Tibial nerve (tissue), 4 donors: ENCODE results near the gene BID. TPM values are rescaled to one million over a fixed set of nuclear protein-coding genes. Genes with fewer than 3 reads are reported as not detected.

ENCODE experiments used
- DNase-seq, 2 donors: peaks; one replicate each; pipeline ENCODE4 v3.0.0-alpha.2; 2019; ENCODE audit warnings: low spot score in 2 of 2
- H3K27ac ChIP-seq, 4 donors: fragments of 200-600 bp; sonication (generic) in 3 of 4; one replicate each; pipeline ENCODE4 v1.5.1; 2017 to 2019; ENCODE audit warnings: mild to moderate bottlenecking in 1 of 4
- H3K27me3 ChIP-seq, 2 donors: fragments of 200-600 bp; sonication (generic) in 1 of 2; one replicate each; pipeline versions ENCODE4 v1.5.1 to v1.6.0; 2017 to 2019
- H3K36me3 ChIP-seq, 3 donors: fragments of 200-600 bp; sonication (generic); one replicate each; pipeline ENCODE4 v1.5.1; 2018 to 2019
- H3K4me1 ChIP-seq, 4 donors: fragments of 200-600 bp; sonication (generic) in 3 of 4; one replicate each; pipeline ENCODE4 v1.5.1; 2017 to 2019
- H3K4me3 ChIP-seq, 4 donors: fragments of 200-600 bp; sonication (generic) in 3 of 4; one replicate each; pipeline ENCODE4 v1.5.1; 2017 to 2019; ENCODE audit warnings: mild to moderate bottlenecking in 1 of 4, moderate library complexity in 1 of 4
- H3K9me3 ChIP-seq, 4 donors: fragments of 200-600 bp; sonication (generic) in 3 of 4; one replicate each; pipeline ENCODE4 v1.5.1; 2017 to 2019
- CTCF ChIP-seq, 5 experiments: fragments of 200-600 bp in 3 of 5; fragments of 450-650 bp in 2 of 5; sonication (generic) in 3 of 5; IDR thresholded peaks; one replicate each; pipeline ENCODE4 v1.5.1; 2016 to 2019; ENCODE audit warnings: antibody characterized with exemption in 5 of 5, mild to moderate bottlenecking in 3 of 5, moderate library complexity in 2 of 5
- EP300 ChIP-seq, 2 donors: sonication (generic); formaldehyde crosslinking; IDR thresholded peaks; one replicate each; pipeline ENCODE4 v1.6.1; 2017; ENCODE audit warnings: antibody characterized with exemption in 2 of 2, mild to moderate bottlenecking in 1 of 2
- POLR2A ChIP-seq, 2 donors: fragments of 450-650 bp; IDR thresholded peaks; one replicate each; pipeline ENCODE4 v1.6.1; 2017; ENCODE audit warnings: antibody characterized with exemption in 2 of 2, mild to moderate bottlenecking in 2 of 2, moderate library complexity in 2 of 2
- WGBS, 2 donors: methylation state at CpG; one replicate each; pipeline ENCODE4 v1.1.5; 2018; 5-methylcytosine and 5-hydroxymethylcytosine counted together
- total RNA-seq, 4 donors: library from RNA; depleted of rRNA; stranded (reverse); fragments of >200 nt; gene quantifications; one replicate each; pipeline ENCODE4 v1.1.0, GENCODE V29; 2016

The BID gene
- total RNA-seq, 4 donors from 2014 or later: 6.3 to 47.1 (median 13.7) TPM

GRCh38 chr22:17804331-17805080, 30.2 kb upstream of the BID start:
- 82 to 84% methylated on average over 19 to 22 of the region's 22 CpGs for WGBS, 2 donors
- no peak for DNase-seq
- Histone ChIP-seq H3K27me3 (no peaks in the 10 kb centered on the region), H3K4me1 (peaks cover 0 to 16% (median 0%) of the 10 kb centered on the region in 4 donors), H3K9me3 (no peaks in the 10 kb centered on the region), H3K4me3 (no peak overlapping the region), H3K36me3 (peaks cover 0 to 78% (median 24%) of the 10 kb centered on the region in 3 donors), H3K27ac (peak overlapping the region in 1 of 4 donors; percentile 73)
- TF ChIP-seq EP300 (IDR thresholded peaks at IDR 0.05) (no peak), POLR2A (IDR thresholded peaks at IDR 0.05) (no peak), CTCF (IDR thresholded peaks at IDR 0.05) (no peak)

GRCh38 chr22:17803609-17804270, 29.5 kb upstream of the BID start:
- Histone ChIP-seq H3K27ac (peak overlapping the region in 2 of 4 donors; percentile 13 to 73), H3K4me3 (no peak overlapping the region), H3K27me3 (no peaks in the 10 kb centered on the region), H3K9me3 (no peaks in the 10 kb centered on the region), H3K4me1 (peaks cover 0 to 16% (median 0%) of the 10 kb centered on the region in 4 donors), H3K36me3 (peaks cover 0 to 77% (median 20%) of the 10 kb centered on the region in 3 donors)
- no peak for DNase-seq
- WGBS, 2 donors: 73 to 78% methylated on average over 20 of the region's 20 CpGs
- no peak for TF ChIP-seq CTCF (IDR thresholded peaks at IDR 0.05)

GRCh38 chr22:17802822-17803221, 28.6 kb upstream of the BID start:
- Histone ChIP-seq H3K4me1 (peaks cover 0 to 16% (median 0%) of the 10 kb centered on the region in 4 donors), H3K36me3 (peaks cover 0 to 73% (median 11%) of the 10 kb centered on the region in 3 donors), H3K4me3 (no peak overlapping the region), H3K27me3 (no peaks in the 10 kb centered on the region), H3K27ac (peak overlapping the region in 3 of 4 donors; percentile 13 to 73 (median 38)), H3K9me3 (no peaks in the 10 kb centered on the region)
- no peak for TF ChIP-seq EP300 (IDR thresholded peaks at IDR 0.05)
- TF ChIP-seq CTCF (IDR thresholded peaks at IDR 0.05): no peak
- TF ChIP-seq POLR2A (IDR thresholded peaks at IDR 0.05): no peak
- DNase-seq: no peak
- 76 to 83% methylated on average over 2 of the region's 2 CpGs for WGBS, 2 donors

GRCh38 chr22:17802411-17802810, 28.1 kb upstream of the BID start:
- Histone ChIP-seq H3K27ac (peak overlapping the region in 2 of 4 donors; percentile 13 to 73), H3K4me3 (no peak overlapping the region), H3K27me3 (no peaks in the 10 kb centered on the region), H3K36me3 (peaks cover 0 to 73% (median 7%) of the 10 kb centered on the region in 3 donors), H3K4me1 (peaks cover 0 to 16% (median 0%) of the 10 kb centered on the region in 4 donors), H3K9me3 (no peaks in the 10 kb centered on the region)
- no peak for DNase-seq
- 83 to 86% methylated on average over 10 of the region's 10 CpGs for WGBS, 2 donors
- TF ChIP-seq POLR2A (IDR thresholded peaks at IDR 0.05) (no peak), CTCF (IDR thresholded peaks at IDR 0.05) (no peak), EP300 (IDR thresholded peaks at IDR 0.05) (no peak)
